Fibroblast of lung (primary cell): ENCODE data around the gene PYGO1. TPM values are rescaled to one million over a fixed set of nuclear protein-coding genes. Genes with fewer than 3 reads are reported as not detected.
A peak's percentile ranks its signal among the peaks of the same experiment; 100 is the strongest.
"Not testable (repeated sequence)": the region's sequence is repeated elsewhere in the genome, so short reads cannot be mapped to it uniquely, and the experiment has no call there.

Experiments used
- DNase-seq, 2 donors: peaks; one replicate each; pipeline versions ENCODE4 v3.0.0 to v3.0.0-alpha.2; 2010; ENCODE audit warnings: low read depth in 2 of 2
- H2AFZ ChIP-seq: 2 replicates; pipeline ENCODE4 v1.5.1; 2012; ENCODE audit warnings: low read length, control low read depth, inconsistent platforms
- H3K27ac ChIP-seq: 2 replicates; pipeline ENCODE4 v1.5.1; 2011; ENCODE audit warnings: low read length, control low read depth; ENCODE audit not compliant: insufficient read depth
- H3K27me3 ChIP-seq: 2 replicates; pipeline ENCODE4 v1.5.1; 2011; ENCODE audit warnings: mild to moderate bottlenecking, low read length; ENCODE audit not compliant: control insufficient read depth, insufficient read depth
- H3K36me3 ChIP-seq: 2 replicates; pipeline ENCODE4 v1.5.1; 2011; ENCODE audit warnings: low read length; ENCODE audit not compliant: control insufficient read depth, insufficient read depth
- H3K4me1 ChIP-seq: 2 replicates; pipeline ENCODE4 v1.5.1; 2011; ENCODE audit warnings: low read length; ENCODE audit not compliant: control insufficient read depth, insufficient read depth; ENCODE audit errors: extremely low read depth
- H3K4me2 ChIP-seq: 2 replicates; pipeline ENCODE4 v1.5.1; 2011; ENCODE audit warnings: low read length, control low read depth; ENCODE audit not compliant: insufficient read depth; ENCODE audit errors: extremely low read depth
- H3K4me3 ChIP-seq, 4 experiments: fragments of 200-600 bp in 1 of 4; sonication (generic) in 1 of 4; replicated peaks in 1 of 4; 2 replicates each; pipeline ENCODE4 v1.5.1; 2011 to 2016; ENCODE audit warnings: low read length in 4 of 4, low read depth in 3 of 4, mild to moderate bottlenecking in 3 of 4, control low read depth in 2 of 4, inconsistent platforms in 1 of 4, mixed read lengths in 1 of 4; ENCODE audit not compliant: insufficient read depth in 1 of 4; ENCODE audit errors: control extremely low read depth in 1 of 4
- H3K79me2 ChIP-seq: 2 replicates; pipeline ENCODE4 v1.5.1; 2012; ENCODE audit warnings: mild to moderate bottlenecking, low read length, inconsistent platforms; ENCODE audit not compliant: control insufficient read depth, insufficient read depth
- H3K9ac ChIP-seq: 2 replicates; pipeline ENCODE4 v1.5.1; 2011; ENCODE audit warnings: mild to moderate bottlenecking, low read length, control low read depth; ENCODE audit not compliant: insufficient read depth
- H3K9me3 ChIP-seq: 2 replicates; pipeline ENCODE4 v1.5.1; 2012; ENCODE audit warnings: low read depth, low read length; ENCODE audit not compliant: control insufficient read depth, insufficient read depth
- H4K20me1 ChIP-seq: 2 replicates; pipeline ENCODE4 v1.5.1; 2011; ENCODE audit warnings: low read length; ENCODE audit not compliant: control insufficient read depth, insufficient read depth; ENCODE audit errors: extremely low read depth
- EZH2 ChIP-seq: IDR thresholded peaks from 2 replicates; pipeline ENCODE4 v1.5.1; 2012; ENCODE audit warnings: low read length, control low read depth, mild to moderate bottlenecking; ENCODE audit errors: missing control alignments
- polyA plus RNA-seq, 2 donors: library from polyadenylated mRNA; depleted of rRNA in 1 of 2; stranded (reverse) in 1 of 2; unstranded in 1 of 2; fragments of >200 nt; gene quantifications; 2 replicates each; pipeline ENCODE4 v1.2.1, GENCODE V29; 2011 to 2012; ENCODE audit warnings: missing spikeins in 1 of 2
- total RNA-seq: library from RNA; depleted of rRNA; stranded (reverse); fragments of >200 nt; gene quantifications from 2 replicates; pipeline ENCODE4 v1.2.1, GENCODE V29; 2014
- TF ChIP-seq, protein P1 (sequence below), 2 donors: IDR thresholded peaks in 1 of 2; conservative IDR thresholded peaks in 1 of 2; 1 replicate in 1 of 2; 2 replicates in 1 of 2; pipeline ENCODE4 v1.5.1; 2011 to 2012; ENCODE audit warnings: low read length in 2 of 2, control low read depth in 1 of 2, inconsistent platforms in 1 of 2, low read depth in 1 of 2, mild to moderate bottlenecking in 1 of 2

Gene PYGO1
- total and polyA plus RNA-seq, 2 donors (not counting 1 experiment from before 2014, with no cell fraction given): 10.1 to 11.3 TPM

GRCh38 chr15:55494931-55495330 lies 93.2 kb downstream of the PYGO1 start:
- H3K4me1 ChIP-seq: no peaks in the 10 kb centered on the region
- no peak overlapping the region for H3K27ac ChIP-seq
- no peak overlapping the region for H3K4me2 ChIP-seq
- DNase-seq: no peak
- no peaks in the 10 kb centered on the region for H3K27me3 ChIP-seq
- H3K36me3 ChIP-seq: no peaks in the 10 kb centered on the region
- H3K9me3 ChIP-seq: no peaks in the 10 kb centered on the region
- H3K4me3 ChIP-seq: no peak overlapping the region
- H3K79me2 ChIP-seq: no peaks in the 10 kb centered on the region
- H3K9ac ChIP-seq: no peak overlapping the region
- no peak overlapping the region for H2AFZ ChIP-seq
- TF ChIP-seq EZH2: no peak
- TF ChIP-seq, protein P1, sequence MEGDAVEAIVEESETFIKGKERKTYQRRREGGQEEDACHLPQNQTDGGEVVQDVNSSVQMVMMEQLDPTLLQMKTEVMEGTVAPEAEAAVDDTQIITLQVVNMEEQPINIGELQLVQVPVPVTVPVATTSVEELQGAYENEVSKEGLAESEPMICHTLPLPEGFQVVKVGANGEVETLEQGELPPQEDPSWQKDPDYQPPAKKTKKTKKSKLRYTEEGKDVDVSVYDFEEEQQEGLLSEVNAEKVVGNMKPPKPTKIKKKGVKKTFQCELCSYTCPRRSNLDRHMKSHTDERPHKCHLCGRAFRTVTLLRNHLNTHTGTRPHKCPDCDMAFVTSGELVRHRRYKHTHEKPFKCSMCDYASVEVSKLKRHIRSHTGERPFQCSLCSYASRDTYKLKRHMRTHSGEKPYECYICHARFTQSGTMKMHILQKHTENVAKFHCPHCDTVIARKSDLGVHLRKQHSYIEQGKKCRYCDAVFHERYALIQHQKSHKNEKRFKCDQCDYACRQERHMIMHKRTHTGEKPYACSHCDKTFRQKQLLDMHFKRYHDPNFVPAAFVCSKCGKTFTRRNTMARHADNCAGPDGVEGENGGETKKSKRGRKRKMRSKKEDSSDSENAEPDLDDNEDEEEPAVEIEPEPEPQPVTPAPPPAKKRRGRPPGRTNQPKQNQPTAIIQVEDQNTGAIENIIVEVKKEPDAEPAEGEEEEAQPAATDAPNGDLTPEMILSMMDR (conservative IDR thresholded peaks at IDR 0.05 in 1 of 2, IDR thresholded peaks at IDR 0.05 in 1 of 2; ENCODE audit: low read depth in 1 of 2, low read length in 2 of 2): no peak
- no peaks in the 10 kb centered on the region for H4K20me1 ChIP-seq

DNA sequence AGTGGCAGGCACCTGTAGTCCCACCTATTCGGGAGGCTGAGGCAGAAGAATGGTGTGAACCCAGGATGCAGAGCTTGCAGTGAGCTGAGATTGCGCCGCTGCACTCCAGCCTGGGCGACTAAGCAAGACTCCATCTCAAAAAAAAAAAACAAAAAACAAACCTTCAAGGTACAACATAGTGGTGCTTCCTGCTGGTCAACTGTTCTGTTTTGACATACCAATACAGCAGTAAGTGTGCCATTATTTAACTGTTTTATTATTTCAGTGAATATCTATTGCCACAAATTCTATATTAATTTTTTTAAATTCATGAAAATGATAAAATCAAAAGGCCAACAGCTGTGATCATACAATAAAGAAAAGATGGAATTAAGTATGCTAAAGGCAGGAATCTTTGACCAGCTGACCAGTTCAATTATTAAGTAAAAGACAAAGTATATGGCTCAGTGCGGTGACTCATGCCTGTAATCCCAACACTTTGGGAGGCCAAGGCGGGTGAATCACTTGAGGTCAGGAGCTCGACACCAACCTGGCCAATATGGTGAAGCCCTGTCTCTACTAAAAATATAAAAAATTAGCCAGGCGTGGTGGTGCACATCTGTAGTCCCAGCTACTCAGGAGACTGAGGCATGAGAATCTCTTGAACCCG lies 99.1 kb downstream of the PYGO1 start:
- not testable (repeated sequence) for H3K4me1 ChIP-seq, H3K4me3 ChIP-seq, H4K20me1 ChIP-seq, H3K27me3 ChIP-seq, H2AFZ ChIP-seq, H3K4me2 ChIP-seq, H3K27ac ChIP-seq, H3K9ac ChIP-seq, H3K79me2 ChIP-seq, H3K36me3 ChIP-seq, H3K9me3 ChIP-seq
- DNase-seq: peak; percentile 77 to 80

Other genes starting within 250 kb of the PYGO1 start
- 64.6 and 80.9 TPM in 2 replicates for gene CCPG1, start 180.0 kb downstream of the PYGO1 start, total RNA-seq
- 32.5 and 50.0 TPM in 2 replicates for gene CCPG1, start 180.0 kb downstream of the PYGO1 start, polyA plus RNA-seq
- 2.3 and 3.1 TPM in 2 replicates for gene PIERCE2, start 179.8 kb downstream of the PYGO1 start, total RNA-seq
- 3.2 and 4.0 TPM in 2 replicates for gene PIERCE2, start 179.8 kb downstream of the PYGO1 start, polyA plus RNA-seq
- 0.77 and 1.7 TPM in 2 replicates for gene DNAAF4, start 80.1 kb downstream of the PYGO1 start, total RNA-seq
- gene DNAAF4, start 80.1 kb downstream of the PYGO1 start, polyA plus RNA-seq: 2.0 and 2.5 TPM in 2 replicates
- gene PRTG, start 154.8 kb upstream of the PYGO1 start, total RNA-seq: 2.1 and 4.0 TPM in 2 replicates
- gene PRTG, start 154.8 kb upstream of the PYGO1 start, polyA plus RNA-seq: 0.90 and 2.1 TPM in 2 replicates